ENCODE data around the gene KRT7.

KRT7 gene

DNA sequence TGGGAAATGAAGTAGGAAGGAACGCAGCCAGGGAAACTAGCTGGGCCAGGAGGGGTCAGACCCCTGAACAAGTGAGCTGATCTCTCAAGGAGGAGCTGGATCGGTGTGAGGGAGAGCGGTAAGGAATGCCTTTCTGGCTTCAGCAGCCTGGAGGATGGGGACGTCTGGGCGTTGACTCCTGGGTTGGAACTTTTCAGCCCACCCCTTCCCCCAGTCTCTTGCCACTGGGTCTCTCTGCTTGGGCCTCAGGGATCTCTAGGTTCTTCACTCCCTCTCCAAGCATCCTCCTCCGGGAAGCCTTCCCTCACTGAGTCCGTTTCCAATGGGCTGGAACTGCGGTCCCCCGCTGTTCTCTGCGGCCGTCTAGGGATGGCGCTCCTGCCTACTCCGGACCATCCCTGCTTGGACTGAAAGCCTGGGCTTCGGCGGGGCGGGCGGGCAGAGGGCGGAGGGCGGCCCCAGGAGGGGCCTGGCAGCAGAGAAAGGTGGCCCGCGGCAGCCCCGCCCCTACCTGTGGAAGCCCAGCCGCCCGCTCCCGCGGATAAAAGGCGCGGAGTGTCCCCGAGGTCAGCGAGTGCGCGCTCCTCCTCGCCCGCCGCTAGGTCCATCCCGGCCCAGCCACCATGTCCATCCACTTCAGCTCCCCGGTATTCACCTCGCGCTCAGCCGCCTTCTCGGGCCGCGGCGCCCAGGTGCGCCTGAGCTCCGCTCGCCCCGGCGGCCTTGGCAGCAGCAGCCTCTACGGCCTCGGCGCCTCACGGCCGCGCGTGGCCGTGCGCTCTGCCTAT lies at the start of gene KRT7:
Gene KRT7 (plus strand): TSS at position 570 of the 788 bp plus-strand sequence. CDS start 54 bp downstream, at position 624.
- DNase-seq: no peak

DNA sequence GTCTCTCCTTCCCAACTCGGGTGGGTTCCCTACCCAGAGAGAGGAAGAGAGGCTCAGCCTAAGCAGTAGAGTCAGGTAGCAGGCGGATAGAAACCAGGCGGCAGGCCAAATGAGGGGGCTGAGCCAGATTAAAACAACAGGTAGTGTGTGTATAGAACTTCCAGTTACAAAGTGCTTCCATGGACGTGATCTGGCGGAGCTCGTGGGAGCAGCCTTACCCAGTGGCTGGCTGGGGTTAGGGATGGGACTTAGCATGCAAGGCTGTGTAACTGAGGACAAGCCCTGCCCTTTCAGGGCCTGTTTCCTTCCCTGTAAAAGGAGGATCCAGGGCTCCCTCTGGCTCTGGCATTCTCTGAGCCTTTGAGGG lies 49.5 kb upstream of the KRT7 start:
- DNase-seq: no peak

DNA sequence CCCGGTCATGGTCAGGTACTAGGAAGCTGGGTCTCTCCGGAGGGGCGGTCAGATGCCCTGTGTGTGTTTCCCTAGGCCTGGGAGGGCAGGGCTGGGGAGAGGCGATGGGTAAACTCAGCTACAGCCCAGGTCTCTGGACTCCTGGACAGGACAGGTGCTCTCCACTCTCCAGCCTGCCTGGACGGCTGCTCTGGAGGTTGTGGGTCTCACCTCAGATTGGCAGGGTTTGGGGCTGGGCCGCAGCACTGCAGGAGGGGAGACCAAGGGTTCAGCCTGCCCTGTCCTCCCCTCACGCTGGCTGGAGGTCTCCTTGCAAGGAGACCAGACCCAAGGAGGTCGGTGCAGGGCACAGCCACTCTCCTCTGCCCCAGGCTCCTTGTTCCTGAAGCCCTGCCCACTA lies 49.1 kb upstream of the KRT7 start:
- no peak for DNase-seq

DNA sequence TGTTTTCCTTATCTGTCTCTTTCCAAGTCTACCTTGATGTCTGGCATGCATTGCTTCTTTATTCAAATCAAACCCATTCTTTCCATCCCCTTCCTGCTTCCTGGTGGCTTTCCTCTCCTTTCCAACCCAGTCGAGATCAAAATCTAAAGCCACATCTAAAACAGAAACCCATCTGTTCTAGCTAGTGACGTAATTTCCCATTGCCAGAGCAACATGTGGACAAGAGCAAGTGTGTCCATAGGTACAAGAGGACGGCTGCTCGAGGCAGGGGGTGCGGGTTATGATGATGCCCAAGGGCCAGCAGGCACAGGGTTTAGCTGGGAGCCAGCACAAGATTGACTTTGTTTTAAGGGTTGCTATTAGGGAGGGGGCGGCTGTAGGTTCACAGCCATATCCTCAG lies 48.2 kb upstream of the KRT7 start:
- no peak for DNase-seq

DNA sequence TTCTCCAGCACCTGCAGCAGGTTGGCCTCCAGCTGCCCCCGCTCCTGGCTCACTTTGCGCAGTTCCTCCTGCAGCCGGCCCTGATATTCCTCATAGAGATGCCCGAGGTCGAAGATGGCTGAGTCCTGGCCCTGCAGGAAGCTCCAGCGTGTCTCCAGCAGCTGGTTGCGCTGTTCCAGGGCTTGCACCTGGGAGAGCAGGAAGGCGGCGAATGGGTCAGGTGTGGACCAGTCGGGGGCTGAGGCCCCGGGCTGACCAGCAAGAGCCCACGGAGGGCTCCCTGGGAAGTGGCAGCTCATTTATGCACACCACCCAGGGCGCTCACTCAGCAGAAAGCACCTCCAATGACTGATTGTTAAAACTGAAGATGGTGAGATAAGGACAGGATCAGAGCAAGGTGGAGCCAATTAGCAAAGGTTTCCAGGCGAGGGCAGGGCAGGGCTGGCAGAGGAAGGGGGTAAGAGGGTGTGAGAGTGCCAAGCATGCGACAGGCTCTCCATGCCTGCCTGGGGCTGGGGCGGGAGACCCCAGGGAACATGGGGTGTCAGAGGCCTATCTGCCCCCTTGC lies 47.6 kb upstream of the KRT7 start:
- no peak for DNase-seq

DNA sequence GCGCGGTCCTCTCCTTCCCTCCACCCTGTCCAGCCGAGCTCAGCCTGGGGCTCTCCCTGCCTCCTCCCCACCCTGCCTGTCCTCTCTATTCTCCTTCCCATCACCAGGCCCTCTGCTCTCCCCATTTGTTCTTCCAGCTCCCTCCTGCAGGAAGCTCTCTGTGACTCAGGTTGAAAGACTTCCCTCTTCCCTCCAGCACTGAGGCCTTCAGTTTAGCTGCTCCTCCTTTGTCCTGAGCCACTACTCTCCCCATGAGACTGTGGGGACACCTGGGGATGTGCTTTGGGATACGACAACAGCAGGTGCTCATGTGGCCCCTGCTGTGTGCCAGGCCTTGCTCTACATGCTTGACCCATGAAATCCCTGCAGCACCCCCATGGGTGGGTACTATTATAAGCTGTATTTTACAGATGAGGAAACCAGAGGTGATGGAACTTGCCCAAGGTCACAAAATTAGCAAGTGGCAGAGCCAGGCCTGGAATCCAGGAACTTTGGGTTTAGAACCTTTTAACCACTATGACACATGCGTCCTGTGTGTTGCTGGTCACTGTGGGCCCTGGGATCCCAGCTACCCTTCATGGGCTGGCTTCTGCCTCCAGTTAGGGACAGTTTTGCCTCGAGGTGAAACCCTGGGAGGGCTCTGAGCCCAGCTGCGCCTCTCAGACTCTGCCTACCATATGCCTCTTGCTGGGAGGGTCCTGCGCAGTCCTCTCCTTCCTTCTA lies 46.8 kb upstream of the KRT7 start:
- DNase-seq: no peak

DNA sequence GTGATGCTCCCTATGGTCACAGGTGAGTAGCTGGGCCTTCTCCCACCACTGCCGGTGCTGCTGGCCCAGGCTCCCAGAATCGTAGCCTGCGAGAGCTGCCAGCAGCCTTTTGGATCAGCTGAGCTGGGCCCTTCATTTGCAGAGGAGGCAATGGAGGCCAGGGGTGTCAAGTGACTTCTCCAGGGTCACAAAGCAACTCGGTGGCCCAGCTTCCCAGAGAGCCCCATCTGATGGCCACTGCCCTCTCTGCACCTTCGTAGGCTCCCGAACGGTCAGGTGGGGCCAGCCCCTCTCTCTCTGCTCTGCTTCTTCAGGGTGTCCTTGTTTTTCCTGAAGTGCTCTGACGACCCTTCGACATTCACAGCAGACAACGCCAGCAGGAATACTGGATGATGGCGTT lies 45.8 kb upstream of the KRT7 start:
- DNase-seq: no peak

- no peak for DNase-seq
Measured at GRCh38 chr12:52187640-52188039, 45.4 kb upstream of the KRT7 start.

DNA sequence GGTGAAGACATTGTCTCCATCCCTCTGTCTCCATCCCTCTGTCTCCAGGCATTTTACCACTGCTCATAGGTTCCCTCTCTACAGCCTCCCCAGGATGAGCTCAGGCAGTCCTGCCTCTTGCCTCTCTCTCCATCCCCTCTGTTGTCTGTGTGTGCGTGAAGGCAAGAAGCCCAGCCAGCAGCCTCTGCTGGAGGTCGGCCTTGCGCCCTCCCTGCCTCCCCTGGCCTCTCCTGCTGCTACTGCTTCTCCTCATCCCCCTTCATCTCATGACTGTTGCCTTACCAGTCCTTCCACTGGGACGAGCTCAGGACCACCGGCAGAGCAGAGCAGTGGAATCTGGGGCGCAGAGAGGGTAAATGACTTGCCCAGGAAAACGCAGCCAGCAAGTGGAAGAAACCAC lies 44.4 kb upstream of the KRT7 start:
- no peak for DNase-seq

- DNase-seq: no peak
Measured at GRCh38 chr12:52189376-52190174, 43.5 kb upstream of the KRT7 start.

- no peak for DNase-seq
Measured at GRCh38 chr12:52190860-52191729, 41.9 kb upstream of the KRT7 start.

DNA sequence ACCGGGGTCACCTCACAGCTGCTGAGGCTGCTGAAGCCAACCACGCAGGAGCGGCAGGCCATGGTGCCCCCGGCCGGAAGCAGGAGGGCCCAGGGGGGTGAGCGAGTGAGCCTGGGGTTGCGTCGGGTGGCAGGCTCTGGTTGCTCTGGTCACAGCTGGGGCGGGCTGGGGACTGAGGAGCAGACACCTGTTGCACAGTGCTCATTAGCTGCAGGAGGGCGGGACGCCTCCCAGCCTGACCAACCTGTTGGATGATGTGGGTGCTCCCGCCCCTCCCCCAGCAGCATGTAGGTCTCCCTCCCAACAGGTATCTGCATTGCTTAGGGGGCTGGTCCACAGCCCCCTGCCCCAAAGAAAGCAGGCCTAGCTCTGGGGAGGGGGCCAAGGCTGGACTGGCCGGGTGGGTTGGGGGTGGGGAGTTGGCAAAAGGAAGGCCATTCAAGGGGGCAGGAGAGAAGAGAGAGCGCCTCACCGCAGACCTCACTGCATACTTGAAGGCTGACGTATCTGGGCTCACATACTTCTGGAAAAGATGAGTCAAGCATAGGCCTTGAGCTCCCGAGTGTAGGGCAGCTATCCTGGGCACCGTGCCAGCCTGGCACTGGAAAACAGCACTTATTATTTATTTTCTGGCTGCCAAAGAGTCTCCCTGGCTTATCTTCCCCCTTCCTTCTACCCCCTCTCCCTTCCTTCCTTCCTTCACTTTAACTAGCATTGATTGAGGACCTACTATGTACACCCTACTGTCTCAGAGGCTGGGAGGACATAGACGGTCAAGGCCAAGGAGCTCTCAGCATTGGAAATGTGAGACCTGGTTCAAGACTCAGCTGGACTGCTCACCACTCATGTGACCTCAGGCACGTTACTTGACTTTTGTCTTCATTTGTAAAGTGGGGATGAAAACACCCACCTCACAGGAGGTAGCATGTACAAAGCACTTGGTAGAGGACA lies 40.9 kb upstream of the KRT7 start, which contains the start of gene KRT80:
Gene KRT80 (minus strand): TSS at position 174 of the 951 bp plus-strand sequence. CDS start 112 bp downstream, at position 62.
- no peak for DNase-seq

GRCh38 chr12:52193532-52193931 lies 39.5 kb upstream of the KRT7 start:
- DNase-seq: no peak

- no peak for DNase-seq
Measured at GRCh38 chr12:52193991-52194390, 39.1 kb upstream of the KRT7 start.

GRCh38 chr12:52195065-52195730 lies 37.8 kb upstream of the KRT7 start:
- no peak for DNase-seq

- DNase-seq: no peak
Measured at GRCh38 chr12:52197371-52198231, 35.4 kb upstream of the KRT7 start.

- DNase-seq: no peak
Measured at GRCh38 chr12:52198454-52199215, 34.4 kb upstream of the KRT7 start.

DNA sequence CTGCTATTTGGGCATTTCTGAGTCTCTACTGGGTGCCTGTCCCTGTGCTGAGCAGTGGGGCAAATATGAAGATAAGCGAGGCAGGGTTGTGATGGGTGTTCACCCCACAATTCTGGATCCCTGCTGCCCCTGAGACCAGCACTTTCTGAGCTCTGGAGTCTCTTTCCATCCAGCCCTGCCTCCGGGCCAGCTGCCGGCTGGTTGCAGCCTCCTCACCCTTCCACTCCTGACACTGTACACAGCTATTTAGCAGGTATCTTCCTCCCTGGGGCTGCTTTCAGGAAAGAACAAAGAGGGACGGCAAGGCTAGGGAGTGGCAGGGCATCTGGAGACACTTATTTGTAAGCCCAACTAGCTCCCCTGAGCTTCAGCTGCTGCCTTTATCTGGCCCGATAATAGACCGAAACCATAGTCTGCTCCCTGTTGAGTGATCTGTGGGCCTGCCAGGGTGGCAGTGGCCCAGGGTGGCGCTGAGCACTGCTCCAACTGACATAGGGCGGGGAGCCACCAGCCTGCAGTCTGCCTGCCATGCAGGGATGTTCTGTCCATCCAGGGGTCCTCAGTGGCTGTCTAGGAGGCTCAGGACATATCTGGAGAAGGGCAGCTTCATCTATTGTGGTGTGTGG lies 33.6 kb upstream of the KRT7 start:
- no peak for DNase-seq

Measured in activated T-cell treated with anti-CD3 and anti-CD28 coated beads, Interleukin-2, amount 50 U/mL, for 1 hour (primary cell).